A673 (cell line): Measurements from ENCODE around the gene A1BG. TPM values are rescaled to one million over a fixed set of nuclear protein-coding genes. Genes with fewer than 3 reads are reported as not detected.

Source experiments
- BruUV-seq: library from RNA; stranded (reverse); fragments of 400-500 nt; replicated peaks from 2 replicates; lab custom pipeline; 2021; lab: Mats Ljungman, UMichigan
- CTCF ChIA-PET: fragments of 300-600 bp; sonication (Branson Sonifier 250); formaldehyde crosslinking; loops from one replicate; lab custom pipeline; 2022; ENCODE audit warnings: antibody characterized with exemption; lab: Charles Lee
- POLR2A ChIA-PET: fragments of 300-600 bp; sonication (Branson Sonifier 250); formaldehyde crosslinking; loops from one replicate; lab custom pipeline; 2022; ENCODE audit warnings: antibody characterized with exemption; ENCODE audit not compliant: low non-redundant PET; lab: Charles Lee
- DNase-seq: peaks from one replicate; pipeline ENCODE4 v3.0.0-alpha.2; 2015; ENCODE audit warnings: low spot score
- H3K27ac ChIP-seq: fragments of 200-600 bp; sonication (generic); 2 replicates; pipeline ENCODE4 v1.5.1; 2016; ENCODE audit warnings: mixed run types, low read depth, mild to moderate bottlenecking, mixed read lengths, antibody characterized with exemption, low read length; ENCODE audit not compliant: poor library complexity, severe bottlenecking
- H3K27me3 ChIP-seq: fragments of 200-600 bp; sonication (generic); replicated peaks from 2 replicates; pipeline ENCODE4 v1.6.1; 2017; ENCODE audit warnings: mixed run types, low read depth, mild to moderate bottlenecking, mixed read lengths, antibody characterized with exemption, low read length; ENCODE audit not compliant: insufficient read depth, poor library complexity
- H3K36me3 ChIP-seq: fragments of 200-600 bp; sonication (generic); 2 replicates; pipeline ENCODE4 v1.6.1; 2016; ENCODE audit warnings: mixed run types, mild to moderate bottlenecking, mixed read lengths, antibody characterized with exemption, low read length; ENCODE audit not compliant: insufficient read depth, poor library complexity, severe bottlenecking
- H3K4me1 ChIP-seq: fragments of 200-600 bp; sonication (generic); 2 replicates; pipeline ENCODE4 v1.6.1; 2017; ENCODE audit warnings: mixed run types, mild to moderate bottlenecking, mixed read lengths, antibody characterized with exemption, low read length; ENCODE audit not compliant: insufficient read depth, poor library complexity, severe bottlenecking
- H3K4me3 ChIP-seq: fragments of 200-600 bp; sonication (generic); 2 replicates; pipeline ENCODE4 v1.5.1; 2016; ENCODE audit warnings: low read depth, mixed run types, mild to moderate bottlenecking, mixed read lengths, low read length; ENCODE audit not compliant: poor library complexity, severe bottlenecking
- H3K9me3 ChIP-seq: fragments of 200-600 bp; sonication (generic); 2 replicates; pipeline ENCODE4 v1.6.1; 2016; ENCODE audit warnings: mixed run types, low read depth, mild to moderate bottlenecking, mixed read lengths, antibody characterized with exemption, low read length; ENCODE audit not compliant: poor library complexity, severe bottlenecking
- EZH2 ChIP-seq: fragments of 200-600 bp; sonication (generic); IDR thresholded peaks from 2 replicates; pipeline ENCODE4 v1.6.1; 2017; ENCODE audit warnings: borderline replicate concordance, low read depth, mild to moderate bottlenecking, mixed read lengths, antibody characterized with exemption, low read length; ENCODE audit not compliant: poor library complexity, severe bottlenecking
- intact Hi-C: fragments of 100-400 bp; cut with micrococcal nuclease; formaldehyde crosslinking; loops from one replicate; pipeline ENCODE4 v1.10.0; 2022; ENCODE audit not compliant: unreplicated experiment
- total RNA-seq: library from RNA; stranded (reverse); gene quantifications from 2 replicates; pipeline ENCODE4 v1.2.3, GENCODE V29; 2021
- TF ChIP-seq, protein P1 (sequence below): fragments of 300-800, 200-600 bp; sonication (generic); conservative IDR thresholded peaks from 2 replicates; pipeline ENCODE4 v1.5.1; 2017; ENCODE audit warnings: low read depth, mild to moderate bottlenecking, antibody characterized with exemption, low read length, moderate library complexity, mixed read lengths

Gene A1BG
- total RNA-seq, 1 experiment from 2014 or later = 15.2 TPM

DNA sequence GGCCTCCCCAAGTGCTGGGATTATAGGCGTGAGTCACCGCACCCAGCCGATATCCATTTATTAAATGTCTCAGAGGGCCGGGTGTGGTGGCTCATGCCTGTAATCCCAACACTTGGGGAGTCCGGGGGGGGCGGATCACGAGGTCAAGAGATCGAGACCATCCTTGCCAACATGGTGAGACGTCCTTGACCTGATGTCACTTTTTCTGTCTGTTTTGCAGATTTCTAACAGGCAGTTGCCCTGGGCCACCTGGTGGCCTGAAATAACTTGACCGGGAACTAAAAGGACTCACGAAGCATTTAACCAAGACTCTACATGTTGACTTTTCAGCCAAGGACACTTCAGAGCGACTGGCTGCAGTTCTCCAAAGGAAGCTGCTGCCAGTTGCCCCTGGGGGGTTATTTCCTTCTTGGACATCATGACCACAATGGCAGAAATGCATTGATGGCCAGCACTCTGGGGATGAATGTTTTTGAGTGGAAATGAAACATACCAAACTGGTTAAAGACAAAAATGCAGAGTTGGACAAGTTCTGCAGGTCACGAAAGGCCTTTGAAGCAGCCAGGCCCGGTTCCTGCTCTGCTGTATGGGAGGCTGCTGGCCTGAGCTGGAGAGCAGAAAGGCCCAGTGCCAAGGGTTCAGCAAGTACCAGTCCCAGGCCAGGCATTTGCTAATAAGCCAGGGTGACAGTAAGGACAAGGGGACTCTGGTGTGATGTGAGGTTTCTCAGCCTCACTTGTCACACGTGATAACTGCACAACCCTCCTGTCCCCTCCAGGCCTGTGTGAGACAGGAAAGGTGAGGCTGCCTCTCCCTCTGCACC is 19.2 kb upstream of the A1BG start:
- intact Hi-C loops = no loop called here

DNA sequence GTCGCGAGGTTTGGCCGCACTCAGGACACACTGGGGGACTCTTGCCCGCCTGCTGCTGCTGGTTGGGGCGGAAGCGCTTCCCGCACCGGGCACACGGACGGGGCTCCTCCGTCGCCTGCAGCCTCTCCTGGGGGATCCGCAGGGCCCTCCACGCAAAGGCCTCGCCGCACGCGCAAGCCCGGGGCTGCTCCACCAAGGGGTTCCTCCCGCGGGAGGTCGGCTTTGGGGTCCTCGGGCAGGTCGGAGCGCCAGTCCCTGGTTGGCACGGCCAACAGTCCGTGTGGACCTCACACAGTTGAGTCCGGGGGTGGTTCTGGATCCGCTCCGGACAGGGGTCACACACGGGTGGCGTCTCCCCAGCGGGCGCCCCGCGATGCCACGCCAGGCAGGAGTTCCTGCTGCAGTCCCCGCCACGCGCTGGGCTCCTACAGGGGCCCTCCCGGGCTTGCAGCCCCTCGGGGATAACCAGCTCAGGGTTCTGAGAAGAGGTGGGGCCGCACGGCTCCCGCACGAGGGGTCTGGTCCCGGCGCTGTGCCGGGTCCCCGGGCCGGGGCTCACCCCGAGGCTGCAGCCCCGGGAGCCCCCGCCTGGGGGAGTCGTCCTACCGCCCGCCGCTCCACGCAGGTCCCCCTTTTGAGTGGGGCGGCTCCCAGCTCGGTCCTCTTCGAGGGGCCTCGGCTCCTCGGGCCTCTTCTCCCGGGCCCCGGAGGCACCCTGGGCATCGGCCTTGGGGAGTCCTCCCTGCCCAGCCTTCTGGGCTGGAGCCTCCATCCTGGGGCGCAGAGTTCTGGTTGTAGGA is 15.5 kb upstream of the A1BG start:
- POLR2A ChIA-PET = no interaction called here
- Histone ChIP-seq H3K36me3 (no peaks in the 10 kb centered on the region), H3K27me3 (no peaks in the 10 kb centered on the region), H3K4me1 (no peaks in the 10 kb centered on the region), H3K4me3 (no peak overlapping the region), H3K27ac (no peak overlapping the region), H3K9me3 (no peaks in the 10 kb centered on the region)
- DNase-seq = no peak
- intact Hi-C loops = no loop called here
- TF ChIP-seq, protein P1, sequence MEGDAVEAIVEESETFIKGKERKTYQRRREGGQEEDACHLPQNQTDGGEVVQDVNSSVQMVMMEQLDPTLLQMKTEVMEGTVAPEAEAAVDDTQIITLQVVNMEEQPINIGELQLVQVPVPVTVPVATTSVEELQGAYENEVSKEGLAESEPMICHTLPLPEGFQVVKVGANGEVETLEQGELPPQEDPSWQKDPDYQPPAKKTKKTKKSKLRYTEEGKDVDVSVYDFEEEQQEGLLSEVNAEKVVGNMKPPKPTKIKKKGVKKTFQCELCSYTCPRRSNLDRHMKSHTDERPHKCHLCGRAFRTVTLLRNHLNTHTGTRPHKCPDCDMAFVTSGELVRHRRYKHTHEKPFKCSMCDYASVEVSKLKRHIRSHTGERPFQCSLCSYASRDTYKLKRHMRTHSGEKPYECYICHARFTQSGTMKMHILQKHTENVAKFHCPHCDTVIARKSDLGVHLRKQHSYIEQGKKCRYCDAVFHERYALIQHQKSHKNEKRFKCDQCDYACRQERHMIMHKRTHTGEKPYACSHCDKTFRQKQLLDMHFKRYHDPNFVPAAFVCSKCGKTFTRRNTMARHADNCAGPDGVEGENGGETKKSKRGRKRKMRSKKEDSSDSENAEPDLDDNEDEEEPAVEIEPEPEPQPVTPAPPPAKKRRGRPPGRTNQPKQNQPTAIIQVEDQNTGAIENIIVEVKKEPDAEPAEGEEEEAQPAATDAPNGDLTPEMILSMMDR = no peak
- no peak for TF ChIP-seq EZH2
- no TSS peak for BruUV-seq
- CTCF ChIA-PET = no interaction called here

More for the DNA sequence above, 19.2 kb upstream of the A1BG start:
- POLR2A ChIA-PET = interaction anchor here (0.6 kb wide), 1 partner anchor 10 kb away, joined by 4 read pairs; the partner anchor contains the start of gene ZNF497
- no peak overlapping the region for H3K27ac ChIP-seq
- no peaks in the 10 kb centered on the region for H3K36me3 ChIP-seq
- H3K9me3 ChIP-seq = no peaks in the 10 kb centered on the region
- CTCF ChIA-PET = no interaction called here
- no peak overlapping the region for H3K4me3 ChIP-seq
- no TSS peak for BruUV-seq
- H3K27me3 ChIP-seq = no peaks in the 10 kb centered on the region
- no peaks in the 10 kb centered on the region for H3K4me1 ChIP-seq
- no peak for DNase-seq
- TF ChIP-seq, protein P1 = no peak
- no peak for TF ChIP-seq EZH2

DNA sequence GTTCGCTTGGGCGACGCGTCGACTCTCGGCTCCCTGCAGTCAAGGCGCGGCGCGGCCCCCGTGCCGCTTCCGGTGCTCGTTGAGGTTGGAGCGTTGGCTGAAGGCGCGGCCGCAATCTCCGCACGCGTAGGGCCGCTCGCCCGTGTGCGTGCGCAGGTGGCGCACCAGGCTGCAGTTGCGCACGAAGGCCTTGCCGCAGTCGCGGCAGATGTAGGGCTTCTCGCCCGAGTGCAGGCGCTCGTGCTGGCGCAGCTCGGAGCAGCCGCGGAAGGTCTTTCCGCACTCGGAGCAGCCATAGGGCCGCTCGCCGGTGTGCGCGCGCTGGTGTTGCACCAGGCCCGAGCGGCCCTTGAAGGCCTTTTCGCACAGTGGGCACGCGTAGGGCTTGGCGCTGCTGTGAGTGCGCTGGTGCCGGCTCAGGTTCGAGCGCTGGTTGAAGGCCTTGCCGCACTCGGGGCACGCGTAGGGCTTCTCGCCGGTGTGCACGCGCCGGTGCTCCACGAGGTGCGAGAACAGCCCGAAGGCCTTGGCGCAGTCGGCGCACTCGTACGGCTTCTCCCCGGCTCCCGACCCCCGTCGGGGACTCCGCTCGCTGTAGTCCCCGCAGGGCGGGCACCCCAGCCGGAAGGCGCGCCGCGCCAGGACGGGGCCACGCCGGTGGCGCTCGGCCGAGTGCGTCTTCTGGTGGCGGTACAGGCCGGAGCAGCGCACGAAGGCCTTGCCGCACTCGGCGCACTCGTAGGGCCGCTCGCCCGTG is 14.6 kb upstream of the A1BG start:
- Histone ChIP-seq H3K4me1 (no peaks in the 10 kb centered on the region), H3K27me3 (no peaks in the 10 kb centered on the region), H3K27ac (no peak overlapping the region), H3K9me3 (no peaks in the 10 kb centered on the region), H3K4me3 (no peak overlapping the region), H3K36me3 (no peaks in the 10 kb centered on the region)
- ChIA-PET POLR2A (no interaction called here), CTCF (no interaction called here)
- intact Hi-C loops = no loop called here
- TF ChIP-seq, protein P1 = no peak
- no peak for TF ChIP-seq EZH2
- no TSS peak for BruUV-seq
- no peak for DNase-seq
